Heart left ventricle (tissue), 16 donors: Measurements from ENCODE around the gene OLFM3. TPM values are rescaled to one million over a fixed set of nuclear protein-coding genes. Genes with fewer than 3 reads are reported as not detected.

Experiments used
- ATAC-seq, 4 donors: fragments of 200-7000 bp; cut with Tn5 transposase; one replicate each; pipeline ENCODE4 v1.9.1; 2020 to 2022; ENCODE audit warnings: moderate library complexity in 4 of 4, mild to moderate bottlenecking in 3 of 4, moderate number of reproducible peaks in 1 of 4
- DNase-seq, 5 donors: peaks; one replicate each; pipeline ENCODE4 v3.0.0-alpha.2; 2020
- H3K27ac ChIP-seq, 12 donors: fragments of 200-600 bp; sonication (generic) in 4 of 12; one replicate each; pipeline versions ENCODE4 v1.5.0 to v1.8.0; 2016 to 2022; ENCODE audit warnings: mild to moderate bottlenecking in 2 of 12
- H3K27me3 ChIP-seq, 9 donors: fragments of 200-600 bp; sonication (generic) in 2 of 9; one replicate each; pipeline versions ENCODE4 v1.5.1 to v1.8.0; 2016 to 2022; ENCODE audit warnings: mild to moderate bottlenecking in 3 of 9
- H3K36me3 ChIP-seq, 9 donors: fragments of 200-600 bp; sonication (generic) in 2 of 9; one replicate each; pipeline versions ENCODE4 v1.5.0 to v1.8.0; 2018 to 2022; ENCODE audit warnings: mild to moderate bottlenecking in 2 of 9
- H3K4me1 ChIP-seq, 12 donors: fragments of 200-600 bp; sonication (generic) in 4 of 12; one replicate each; pipeline versions ENCODE4 v1.5.0 to v1.8.0; 2016 to 2022; ENCODE audit warnings: mild to moderate bottlenecking in 3 of 12
- H3K4me3 ChIP-seq, 12 donors: fragments of 200-600 bp; sonication (generic) in 4 of 12; one replicate each; pipeline versions ENCODE4 v1.5.0 to v1.8.0; 2017 to 2022; ENCODE audit warnings: mild to moderate bottlenecking in 9 of 12, moderate library complexity in 4 of 12
- H3K9me3 ChIP-seq, 12 donors: fragments of 200-600 bp; sonication (generic) in 4 of 12; one replicate each; pipeline versions ENCODE4 v1.5.0 to v1.8.0; 2016 to 2022; ENCODE audit warnings: mild to moderate bottlenecking in 1 of 12
- CTCF ChIP-seq, 12 donors: fragments of 200-600 bp; sonication (generic) in 4 of 12; IDR thresholded peaks; one replicate each; pipeline versions ENCODE4 v1.5.0 to v1.8.0; 2018 to 2022; ENCODE audit warnings: antibody characterized with exemption in 12 of 12, mild to moderate bottlenecking in 5 of 12
- POLR2A ChIP-seq, 2 donors: fragments of 450-650 bp; IDR thresholded peaks; one replicate each; pipeline ENCODE4 v1.6.1; 2017; ENCODE audit warnings: antibody characterized with exemption in 2 of 2, mild to moderate bottlenecking in 2 of 2, moderate library complexity in 2 of 2
- WGBS, 4 donors: extraction: QIAGEN DNeasy Blood & Tissue Kit in 2 of 4; methylation state at CpG; one replicate each; pipeline versions ENCODE4 v1.1.5 to v1.1.7; 2013 to 2018; 5-methylcytosine and 5-hydroxymethylcytosine counted together
- intact Hi-C, 10 donors: fragments of 100-400 bp; cut with DNase I; formaldehyde crosslinking; loops; one replicate each; pipeline versions ENCODE4 v1.11.1 to v1.14.2; 2022
- polyA plus RNA-seq, 2 donors: library from polyadenylated mRNA; stranded (reverse); fragments of 200-250 nt; gene quantifications; one replicate each; pipeline ENCODE4 v1.2.3, GENCODE V29; 2013
- total RNA-seq, 9 donors: library from RNA; depleted of rRNA in 2 of 9; stranded (reverse); fragments of >200 nt in 2 of 9; fragmentation: NEBNext Ultra II Directional in 3 of 9; extraction: Animal tissue kit (Norgen Biotek cat#: 25700) in 3 of 9; gene quantifications; one replicate each; pipeline versions ENCODE4 v1.1.0 to v1.2.4, GENCODE V29; 2016 to 2023
- donor health status: ischemic (EF 13 %, LVEDD 7.1; RV severe dilation, severe dysfunction).
- donor health status: healthy with polysubstance abuse.
- donor health status: DM: no; HTN: yes; CAD: no.
- donor health status: DM: no; HTN: no; CAD: no.
- donor health status: ischemic (EF 25% LVEDD 6.9; RV normal size, moderate dysfunction).
- donor health status: ischemic (EF 25% LVEDD 5.7; RV mildly dilated, moderate dysfunction).
- donor health status: healthy.
- donor health status: DM: yes; HTN: yes; CAD: no.
- donor health status: ischemic (EF 35%, LVEDD 5.7; RV mildly dilated, moderate dysfunction).
- donor health status: nonischemic (EF 11% LVEDD 7.7; RV severe dilation, severe dysfunction).
- donor health status: DM: yes; HTN: yes; CAD: no.
- donor health status: PGD.
- donor health status: ischemic (EF 29% LVEDD 5.4; RV normal size, mild dysfunction).
- donor health status: nonischemic (EF 23%, LVEDD 6.1; RV moderate dilation, normal function).

The OLFM3 gene
- total and polyA plus RNA-seq, 11 donors: not detected

DNA sequence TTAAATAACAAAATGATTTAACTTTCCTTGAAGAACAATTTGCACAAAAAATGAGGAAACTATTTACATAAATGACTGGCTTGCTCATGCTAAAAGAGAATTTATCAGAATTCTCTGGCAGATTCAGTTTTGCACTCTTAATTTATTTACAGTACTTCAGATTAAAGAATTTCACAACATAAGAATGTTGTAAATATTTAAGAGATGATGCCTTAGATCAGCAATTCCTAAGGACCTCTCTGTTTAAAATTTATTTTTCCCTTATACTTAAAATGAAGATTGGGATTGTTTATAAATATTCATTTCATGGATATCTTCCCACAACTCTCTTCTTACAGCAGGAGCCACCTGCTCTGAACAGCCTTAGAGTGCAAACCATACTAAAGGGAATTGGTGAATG, 120.8 kb downstream of the OLFM3 start:
- Histone ChIP-seq H3K9me3 (no peaks in the 10 kb centered on the region), H3K36me3 (no peaks in the 10 kb centered on the region), H3K27me3 (no peaks in the 10 kb centered on the region), H3K4me3 (no peak overlapping the region), H3K27ac (no peak overlapping the region), H3K4me1 (no peaks in the 10 kb centered on the region)
- TF ChIP-seq CTCF (IDR thresholded peaks at IDR 0.05): no peak
- no peak for TF ChIP-seq POLR2A (IDR thresholded peaks at IDR 0.05)
- no peak for DNase-seq
- intact Hi-C loops: no loop called here
- ATAC-seq: no peak

- DNase-seq: no peak
- Histone ChIP-seq H3K36me3 (no peaks in the 10 kb centered on the region), H3K27ac (no peak overlapping the region), H3K4me1 (no peaks in the 10 kb centered on the region), H3K9me3 (no peaks in the 10 kb centered on the region), H3K4me3 (no peak overlapping the region), H3K27me3 (no peaks in the 10 kb centered on the region)
- TF ChIP-seq POLR2A (IDR thresholded peaks at IDR 0.05) (no peak), CTCF (IDR thresholded peaks at IDR 0.05) (no peak)
- no peak for ATAC-seq
- 93 to 98% (median 97%) methylated on average over 1 of the region's 1 CpG for WGBS, 4 donors
- intact Hi-C loops: no loop called here
Observed at GRCh38 chr1:101873672-101874071, 123.1 kb downstream of the OLFM3 start.

- TF ChIP-seq POLR2A (IDR thresholded peaks at IDR 0.05) (no peak), CTCF (IDR thresholded peaks at IDR 0.05) (no peak)
- H3K36me3 ChIP-seq: no peaks in the 10 kb centered on the region
- H3K9me3 ChIP-seq: no peaks in the 10 kb centered on the region
- H3K27me3 ChIP-seq: no peaks in the 10 kb centered on the region
- no peak overlapping the region for H3K4me3 ChIP-seq
- no peak for ATAC-seq
- intact Hi-C loops: no loop called here
- H3K4me1 ChIP-seq: no peaks in the 10 kb centered on the region
- no peak overlapping the region for H3K27ac ChIP-seq
- WGBS, 4 donors: 88 to 98% (median 94%) methylated on average over 1 of the region's 1 CpG
- no peak for DNase-seq
Observed at GRCh38 chr1:101859941-101860340, 136.8 kb downstream of the OLFM3 start.

DNA sequence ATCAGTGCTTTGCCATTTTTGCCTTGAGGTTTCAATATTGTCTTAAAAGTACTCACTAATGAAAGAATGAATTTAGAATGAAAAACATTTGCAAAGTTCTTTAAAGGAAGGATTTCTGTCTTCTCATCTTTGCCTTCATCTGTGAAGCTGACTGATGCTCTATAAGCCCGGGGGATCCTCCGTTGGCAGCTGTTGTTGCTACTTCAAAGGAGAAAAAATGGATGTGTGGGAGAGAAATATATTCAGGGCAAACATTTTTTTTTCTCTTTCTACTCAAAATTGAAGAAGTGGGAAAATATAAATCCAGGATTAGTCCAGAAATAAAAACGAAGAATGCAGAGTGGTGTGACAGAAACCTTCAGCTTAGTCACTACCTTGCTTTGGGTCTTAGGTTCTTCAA, 142.5 kb downstream of the OLFM3 start:
- Histone ChIP-seq H3K27ac (no peak overlapping the region), H3K27me3 (no peaks in the 10 kb centered on the region), H3K4me3 (no peak overlapping the region), H3K9me3 (no peaks in the 10 kb centered on the region), H3K4me1 (no peaks in the 10 kb centered on the region), H3K36me3 (no peaks in the 10 kb centered on the region)
- ATAC-seq (no peak), DNase-seq (no peak)
- TF ChIP-seq POLR2A (IDR thresholded peaks at IDR 0.05) (no peak), CTCF (IDR thresholded peaks at IDR 0.05) (no peak)
- intact Hi-C loops: no loop called here
- 81 to 88% (median 84%) methylated on average over 3 of the region's 3 CpGs for WGBS, 4 donors
